H1 (cell line): Measurements from ENCODE around the gene PTPRR. TPM values are rescaled to one million over a fixed set of nuclear protein-coding genes. Genes with fewer than 3 reads are reported as not detected.

ENCODE experiments used
- CHD1 ChIP-seq: IDR thresholded peaks from 2 replicates; pipeline ENCODE4 v1.6.1; 2012; ENCODE audit warnings: low read depth, low read length, improper control_type of control experiment
- CHD7 ChIP-seq: fragments of 300-600 bp; sonication (generic); IDR thresholded peaks from 2 replicates; pipeline ENCODE4 v1.7.1; 2012; ENCODE audit warnings: low read length, moderate library complexity, mild to moderate bottlenecking, inconsistent platforms; ENCODE audit not compliant: insufficient replicate concordance
- KDM1A ChIP-seq: fragments of 200-600, 300-600 bp; sonication (generic); IDR thresholded peaks from 2 replicates; pipeline ENCODE4 v1.7.1; 2016; ENCODE audit warnings: mild to moderate bottlenecking, low read length, borderline replicate concordance
- KDM4A ChIP-seq: IDR thresholded peaks from one replicate; pipeline ENCODE4 v1.7.1; 2012; ENCODE audit warnings: low read depth, mild to moderate bottlenecking, moderate library complexity, low read length, inconsistent platforms; ENCODE audit not compliant: severe bottlenecking
- KDM5A ChIP-seq: fragments of 200-600 bp; IDR thresholded peaks from 2 replicates; pipeline ENCODE4 v1.7.1; 2012; ENCODE audit warnings: mild to moderate bottlenecking, low read length, inconsistent platforms, mixed read lengths
- MAFK ChIP-seq: IDR thresholded peaks from 2 replicates; pipeline ENCODE4 v1.6.1; 2012; ENCODE audit warnings: low read depth, mild to moderate bottlenecking, improper control_type of control experiment, low read length
- MAX ChIP-seq: IDR thresholded peaks from 2 replicates; pipeline ENCODE4 v1.6.1; 2012; ENCODE audit warnings: inconsistent platforms
- NANOG ChIP-seq: IDR thresholded peaks from 2 replicates; pipeline ENCODE4 v1.6.1; 2011; ENCODE audit warnings: low read length, low read depth, mild to moderate bottlenecking, inconsistent platforms; ENCODE audit not compliant: insufficient read depth, poor library complexity, severe bottlenecking
- RAD21 ChIP-seq, 2 experiments: IDR thresholded peaks in 1 of 2; conservative IDR thresholded peaks in 1 of 2; 2 replicates each; pipeline ENCODE4 v1.6.1; 2011; ENCODE audit warnings: low read depth in 2 of 2, low read length in 2 of 2, improper control_type of control experiment in 1 of 2, inconsistent platforms in 1 of 2, mild to moderate bottlenecking in 1 of 2, moderate library complexity in 1 of 2
- polyA plus RNA-seq, 7 experiments: library from polyadenylated mRNA; depleted of rRNA in 3 of 7; stranded (reverse) in 5 of 7; unstranded in 2 of 7; fragments of >200 nt in 5 of 7; fragments of 200-250 nt in 2 of 7; gene quantifications; 1 replicate in 5 of 7; 2 replicates in 1 of 7; 4 replicates in 1 of 7; pipeline versions ENCODE4 v1.2.1 to v1.2.3, GENCODE V29; 2011 to 2013; ENCODE audit warnings: missing spikeins in 2 of 7, mixed read lengths in 2 of 7
- total RNA-seq: library from RNA; stranded (reverse); fragmentation: NEBNext Ultra II Directional; extraction: Animal tissue kit (Norgen Biotek cat#: 25700); gene quantifications from 2 replicates; pipeline ENCODE4 v1.2.1, GENCODE V29; 2021

Gene PTPRR
- total and polyA plus RNA-seq, 2 of the 8 experiments (the other 6 are each of a cell fraction or from before 2014, with no cell fraction given), result 0.07 to 0.35 TPM

GRCh38 chr12:70854138-70854537, 66.4 kb downstream of the PTPRR start (continued):
- TF ChIP-seq CHD7 (no peak), KDM5A (no peak), CHD1 (no peak), KDM1A (no peak), MAFK (no peak), KDM4A (no peak), MAX (no peak), NANOG (no peak), RAD21 (IDR thresholded peaks at IDR 0.05 in 1 of 2, conservative IDR thresholded peaks at IDR 0.05 in 1 of 2; ENCODE audit: low read depth in 2 of 2, low read length in 2 of 2) (no peak)
